Retina (tissue), 1 donor: Measurements from ENCODE around the gene IRX3.
A peak's percentile ranks its signal among the peaks of the same experiment; 100 is the strongest.
"Not testable (repeated sequence)": the region's sequence is repeated elsewhere in the genome, so short reads cannot be mapped to it uniquely, and the experiment has no call there.

Experiments used
- DNase-seq: peaks from one replicate; pipeline ENCODE4 v3.0.0-alpha.2; 2016

Gene IRX3

GRCh38 chr16:54273566-54273965, 13.0 kb downstream of the IRX3 start:
- DNase-seq: no peak

GRCh38 chr16:54270711-54271110, 15.9 kb downstream of the IRX3 start:
- no peak for DNase-seq

GRCh38 chr16:54269461-54269860, 17.1 kb downstream of the IRX3 start:
- DNase-seq: no peak

GRCh38 chr16:54268766-54269165, 17.8 kb downstream of the IRX3 start:
- no peak for DNase-seq

GRCh38 chr16:54268340-54268739, 18.2 kb downstream of the IRX3 start:
- DNase-seq: no peak

GRCh38 chr16:54266363-54266955, 20.1 kb downstream of the IRX3 start:
- DNase-seq: no peak

- no peak for DNase-seq
Measured at GRCh38 chr16:54265575-54266107, 20.9 kb downstream of the IRX3 start.

GRCh38 chr16:54253118-54253517, 33.5 kb downstream of the IRX3 start:
- no peak for DNase-seq

GRCh38 chr16:54248863-54249710, 37.5 kb downstream of the IRX3 start:
- peak; percentile 48 for DNase-seq

GRCh38 chr16:54247705-54248104, 38.9 kb downstream of the IRX3 start:
- DNase-seq: not testable (repeated sequence)

GRCh38 chr16:54246454-54246821, 40.1 kb downstream of the IRX3 start:
- no peak for DNase-seq

GRCh38 chr16:54245788-54246453, 40.7 kb downstream of the IRX3 start:
- DNase-seq: no peak

GRCh38 chr16:54244061-54244886, 42.3 kb downstream of the IRX3 start:
- DNase-seq: no peak

- DNase-seq: no peak
Measured at GRCh38 chr16:54243202-54243601, 43.4 kb downstream of the IRX3 start.

GRCh38 chr16:54242199-54242598, 44.4 kb downstream of the IRX3 start:
- no peak for DNase-seq

GRCh38 chr16:54241525-54241924, 45.1 kb downstream of the IRX3 start:
- DNase-seq: no peak

- DNase-seq: peak; percentile 15
Measured at GRCh38 chr16:54240271-54241129, 46.1 kb downstream of the IRX3 start.

- DNase-seq: peak; percentile 23
Measured at GRCh38 chr16:54239456-54239855, 47.1 kb downstream of the IRX3 start.

GRCh38 chr16:54236773-54237172, 49.8 kb downstream of the IRX3 start:
- no peak for DNase-seq

- DNase-seq: no peak
Measured at GRCh38 chr16:54233615-54234014, 53.0 kb downstream of the IRX3 start.
